HG02884 (cell line): ENCODE results near the gene HTR3A.

Source experiments
- ATAC-seq: cut with Tn5 transposase; IDR thresholded peaks from one replicate; pipeline ENCODE4 v1.9.1; 2021; ENCODE audit warnings: mild to moderate bottlenecking, moderate library complexity; ENCODE audit not compliant: unreplicated experiment

The HTR3A gene

DNA sequence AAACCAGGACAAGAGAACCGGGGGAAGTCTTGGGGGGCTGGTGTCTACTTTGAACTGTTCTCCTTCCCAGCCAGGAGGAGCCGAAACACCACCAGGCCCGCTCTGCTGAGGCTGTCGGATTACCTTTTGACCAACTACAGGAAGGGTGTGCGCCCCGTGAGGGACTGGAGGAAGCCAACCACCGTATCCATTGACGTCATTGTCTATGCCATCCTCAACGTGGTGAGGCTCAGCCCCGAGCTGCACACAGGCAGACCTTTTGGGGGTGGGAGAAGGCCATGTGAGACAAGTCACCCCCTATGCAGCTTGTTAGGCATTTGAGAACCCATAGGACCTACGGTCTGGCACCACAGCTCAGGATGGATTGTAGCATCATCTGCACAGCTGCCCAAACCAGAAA is 2.8 kb downstream of the HTR3A start:
- no peak for ATAC-seq

DNA sequence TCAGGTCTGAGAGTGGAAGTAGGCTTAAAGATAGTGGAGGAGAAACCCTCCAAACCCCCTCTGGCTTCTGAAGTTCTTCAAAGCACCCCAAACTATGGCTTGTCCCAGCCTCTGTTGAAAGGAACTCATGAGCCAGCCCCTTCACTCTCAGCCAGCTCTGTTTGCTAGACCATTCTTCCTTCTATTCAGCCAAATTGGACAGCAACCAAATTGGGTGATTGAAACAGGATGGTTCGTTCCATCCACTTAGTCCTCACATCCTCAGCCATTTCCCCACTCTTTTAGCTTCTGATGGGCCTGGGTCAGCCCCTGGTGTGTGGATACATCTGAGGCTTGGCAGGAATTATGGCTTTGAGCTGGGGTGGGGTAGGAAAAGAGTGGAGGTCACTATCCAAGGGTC is 4.5 kb downstream of the HTR3A start:
- ATAC-seq = no peak

DNA sequence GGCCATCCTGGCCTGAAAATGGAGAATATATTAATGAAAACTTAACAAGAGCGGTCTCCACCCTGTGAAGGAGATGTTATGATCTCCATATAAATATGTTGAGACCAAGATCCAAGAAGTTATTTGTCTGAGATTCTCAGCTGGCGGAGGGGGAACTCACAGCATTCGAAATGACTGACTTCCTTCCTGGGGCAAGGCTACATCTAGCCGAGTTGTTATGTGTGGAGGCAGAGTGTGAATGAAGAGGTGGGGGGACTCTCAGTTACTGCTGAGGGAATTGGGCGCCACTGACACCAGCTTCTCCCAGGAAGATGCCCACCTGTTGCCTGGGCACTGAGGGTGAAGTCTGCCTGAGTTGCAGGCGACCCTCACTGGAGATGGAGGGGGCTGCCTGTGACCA is 5.9 kb downstream of the HTR3A start:
- ATAC-seq = no peak

DNA sequence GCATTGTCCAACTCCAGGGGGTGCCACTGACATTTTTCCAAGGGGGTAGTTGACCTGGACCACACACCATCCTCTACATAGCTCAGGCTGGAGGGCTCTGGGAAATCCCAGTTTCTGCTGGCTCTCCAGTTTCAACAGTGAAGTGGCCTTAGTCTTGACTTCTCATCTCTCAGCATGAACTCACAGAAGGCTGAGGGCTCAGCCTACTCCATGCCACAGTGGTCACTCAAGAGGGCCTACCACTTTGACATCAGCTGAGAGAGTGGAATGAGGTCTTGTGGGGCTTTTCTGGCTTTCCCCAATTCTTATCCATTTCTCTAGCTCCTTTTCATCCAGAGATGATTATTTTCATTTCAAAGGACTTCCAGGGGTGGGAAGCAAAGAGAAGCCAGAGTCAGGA is 7.4 kb downstream of the HTR3A start:
- ATAC-seq = no peak

DNA sequence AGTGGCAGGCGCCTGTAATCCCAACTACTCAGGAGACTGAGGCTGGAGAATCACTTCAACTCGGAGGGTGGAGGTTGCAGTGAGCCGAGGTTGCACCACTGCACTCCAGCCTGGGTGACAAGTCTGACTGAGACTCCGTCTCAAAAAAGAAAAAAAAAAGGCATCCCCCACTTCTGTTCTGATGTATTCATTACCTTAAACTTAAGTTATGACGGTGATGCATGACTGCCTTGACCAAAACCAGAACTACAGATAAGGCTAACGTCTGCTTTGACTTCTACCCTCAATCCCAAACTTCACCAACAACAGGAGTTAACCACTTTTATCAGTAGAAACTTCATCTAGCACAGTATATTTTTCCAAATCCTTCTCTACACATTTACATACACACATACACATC is 9.9 kb downstream of the HTR3A start:
- no peak for ATAC-seq

DNA sequence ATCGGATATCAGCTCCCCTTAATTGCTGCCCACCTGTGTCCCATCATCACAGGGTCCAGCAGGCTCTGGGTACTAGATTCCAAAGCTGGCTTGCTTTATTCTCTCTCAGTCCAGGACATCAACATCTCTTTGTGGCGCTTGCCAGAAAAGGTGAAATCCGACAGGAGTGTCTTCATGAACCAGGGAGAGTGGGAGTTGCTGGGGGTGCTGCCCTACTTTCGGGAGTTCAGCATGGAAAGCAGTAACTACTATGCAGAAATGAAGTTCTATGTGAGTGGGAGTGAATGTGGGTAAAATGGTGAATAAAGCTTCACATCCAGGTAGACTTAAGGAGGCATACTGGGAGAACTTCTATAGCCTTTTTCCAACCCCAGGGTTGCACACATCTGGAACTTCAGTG is 11.0 kb downstream of the HTR3A start:
- no peak for ATAC-seq

DNA sequence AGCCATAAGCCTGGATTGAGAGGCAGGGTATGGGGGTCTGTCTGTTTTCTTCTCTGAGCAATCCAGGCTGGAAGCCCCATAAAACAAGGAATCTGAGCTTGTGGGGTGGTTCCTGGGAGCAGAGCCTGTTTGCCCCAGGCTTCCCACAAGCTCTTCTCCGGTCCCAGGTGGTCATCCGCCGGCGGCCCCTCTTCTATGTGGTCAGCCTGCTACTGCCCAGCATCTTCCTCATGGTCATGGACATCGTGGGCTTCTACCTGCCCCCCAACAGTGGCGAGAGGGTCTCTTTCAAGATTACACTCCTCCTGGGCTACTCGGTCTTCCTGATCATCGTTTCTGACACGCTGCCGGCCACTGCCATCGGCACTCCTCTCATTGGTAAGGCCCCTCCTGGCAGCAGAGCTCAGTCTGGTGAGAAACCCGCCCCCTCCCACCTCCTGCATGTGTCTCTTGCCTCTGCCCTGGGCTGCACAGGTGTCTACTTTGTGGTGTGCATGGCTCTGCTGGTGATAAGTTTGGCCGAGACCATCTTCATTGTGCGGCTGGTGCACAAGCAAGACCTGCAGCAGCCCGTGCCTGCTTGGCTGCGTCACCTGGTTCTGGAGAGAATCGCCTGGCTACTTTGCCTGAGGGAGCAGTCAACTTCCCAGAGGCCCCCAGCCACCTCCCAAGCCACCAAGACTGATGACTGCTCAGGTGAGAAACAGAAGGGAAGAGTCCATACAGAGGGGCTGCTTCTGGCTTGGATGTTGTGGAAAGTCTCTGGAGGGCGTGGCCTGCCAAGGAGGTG is 11.6 kb downstream of the HTR3A start:
- no peak for ATAC-seq

DNA sequence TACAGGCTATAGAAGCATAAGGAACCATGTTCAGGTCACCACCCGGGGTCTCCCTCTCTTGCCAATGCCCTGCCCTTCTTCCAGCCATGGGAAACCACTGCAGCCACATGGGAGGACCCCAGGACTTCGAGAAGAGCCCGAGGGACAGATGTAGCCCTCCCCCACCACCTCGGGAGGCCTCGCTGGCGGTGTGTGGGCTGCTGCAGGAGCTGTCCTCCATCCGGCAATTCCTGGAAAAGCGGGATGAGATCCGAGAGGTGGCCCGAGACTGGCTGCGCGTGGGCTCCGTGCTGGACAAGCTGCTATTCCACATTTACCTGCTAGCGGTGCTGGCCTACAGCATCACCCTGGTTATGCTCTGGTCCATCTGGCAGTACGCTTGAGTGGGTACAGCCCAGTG is 14.5 kb downstream of the HTR3A start:
- no peak for ATAC-seq

DNA sequence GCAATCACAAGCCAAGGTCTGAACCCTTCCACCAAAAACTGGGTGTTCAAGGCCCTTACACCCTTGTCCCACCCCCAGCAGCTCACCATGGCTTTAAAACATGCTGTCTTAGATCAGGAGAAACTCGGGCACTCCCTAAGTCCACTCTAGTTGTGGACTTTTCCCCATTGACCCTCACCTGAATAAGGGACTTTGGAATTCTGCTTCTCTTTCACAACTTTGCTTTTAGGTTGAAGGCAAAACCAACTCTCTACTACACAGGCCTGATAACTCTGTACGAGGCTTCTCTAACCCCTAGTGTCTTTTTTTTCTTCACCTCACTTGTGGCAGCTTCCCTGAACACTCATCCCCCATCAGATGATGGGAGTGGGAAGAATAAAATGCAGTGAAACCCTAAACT is 15.0 kb downstream of the HTR3A start:
- no peak for ATAC-seq

DNA sequence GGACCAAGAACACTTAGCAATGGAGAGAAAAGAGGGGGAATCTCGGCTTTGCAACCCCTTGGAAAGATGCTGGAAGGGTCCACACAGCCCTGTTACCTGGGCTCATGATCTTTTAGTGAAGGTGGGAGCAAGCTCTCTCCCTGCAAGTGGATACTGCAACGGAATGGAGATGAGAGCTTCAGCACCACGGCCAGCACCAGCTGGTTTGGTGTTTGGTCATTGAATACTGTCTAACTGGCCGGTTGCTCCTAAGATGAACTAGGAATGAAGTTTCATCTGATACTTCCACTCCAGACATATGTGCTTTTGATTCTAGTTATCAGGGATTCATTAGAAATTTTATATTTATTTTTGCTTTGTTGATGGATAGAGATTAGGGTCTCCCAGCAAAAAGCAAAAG is 16.3 kb downstream of the HTR3A start:
- ATAC-seq = no peak

DNA sequence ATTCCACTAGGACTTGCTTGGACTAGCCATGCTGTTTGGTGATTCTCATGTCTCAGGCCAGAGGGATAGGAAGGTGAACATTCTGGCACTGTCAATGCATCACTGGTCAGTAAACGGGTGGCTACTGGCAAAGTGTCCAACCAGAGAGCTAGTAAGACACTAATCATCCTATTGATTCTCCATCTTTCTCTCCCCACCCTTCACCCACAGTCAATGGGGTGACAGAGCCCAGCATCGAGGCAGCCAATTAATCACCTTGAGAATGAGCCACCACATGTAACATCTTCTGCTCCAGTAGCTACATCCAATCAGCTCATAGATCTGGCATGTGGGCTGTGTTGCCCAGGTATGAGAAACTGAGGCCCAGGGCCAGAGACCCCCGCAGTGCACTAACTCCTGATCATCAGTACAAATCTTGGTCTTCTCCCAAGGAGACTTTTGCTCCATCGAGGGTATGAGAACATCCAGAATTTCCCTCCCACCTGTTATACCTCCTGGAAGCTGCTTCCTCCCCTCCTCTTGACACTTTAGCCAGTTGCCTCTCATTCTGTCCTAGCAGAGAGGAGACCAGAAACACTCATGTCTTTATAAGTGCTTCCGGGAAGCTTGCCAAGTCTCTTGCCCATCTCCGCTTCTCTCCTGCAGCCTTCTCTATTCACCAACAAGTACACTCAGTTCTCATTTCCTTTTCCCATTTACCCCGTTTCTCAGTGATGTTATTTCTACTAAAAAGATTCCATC is 17.0 kb downstream of the HTR3A start:
- ATAC-seq = no peak

DNA sequence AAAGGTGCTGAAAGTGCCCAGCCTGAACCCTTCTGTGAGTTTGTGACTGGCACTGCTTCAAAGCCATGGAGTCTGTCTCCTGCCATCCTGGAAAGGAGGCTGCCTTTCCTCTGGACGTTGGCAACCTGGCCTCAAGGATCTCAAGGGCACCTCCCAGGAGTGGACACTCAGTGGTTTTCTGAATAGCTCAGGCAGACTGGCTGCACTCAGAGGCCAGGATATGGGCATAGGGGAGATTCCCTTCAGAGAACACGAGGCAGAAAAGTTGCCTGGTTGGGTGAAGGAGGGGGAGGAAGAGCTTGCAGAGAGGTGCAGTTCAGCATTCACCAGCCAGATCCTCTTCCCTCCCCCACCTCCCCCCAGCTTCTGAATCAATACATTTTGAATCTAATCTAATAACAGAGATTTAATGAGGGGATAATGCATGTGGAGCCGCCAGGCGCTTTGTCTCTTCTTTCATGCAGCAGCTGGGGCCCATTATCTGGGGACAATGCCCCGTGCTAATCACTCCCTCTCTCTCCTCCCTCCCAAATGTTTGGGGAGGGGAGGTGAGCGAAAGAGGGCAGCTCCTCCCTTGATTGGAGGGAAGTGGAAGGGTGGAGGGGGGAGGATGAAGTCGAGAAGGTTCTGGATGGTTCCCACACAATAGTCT is 17.7 kb downstream of the HTR3A start:
- ATAC-seq = no peak

DNA sequence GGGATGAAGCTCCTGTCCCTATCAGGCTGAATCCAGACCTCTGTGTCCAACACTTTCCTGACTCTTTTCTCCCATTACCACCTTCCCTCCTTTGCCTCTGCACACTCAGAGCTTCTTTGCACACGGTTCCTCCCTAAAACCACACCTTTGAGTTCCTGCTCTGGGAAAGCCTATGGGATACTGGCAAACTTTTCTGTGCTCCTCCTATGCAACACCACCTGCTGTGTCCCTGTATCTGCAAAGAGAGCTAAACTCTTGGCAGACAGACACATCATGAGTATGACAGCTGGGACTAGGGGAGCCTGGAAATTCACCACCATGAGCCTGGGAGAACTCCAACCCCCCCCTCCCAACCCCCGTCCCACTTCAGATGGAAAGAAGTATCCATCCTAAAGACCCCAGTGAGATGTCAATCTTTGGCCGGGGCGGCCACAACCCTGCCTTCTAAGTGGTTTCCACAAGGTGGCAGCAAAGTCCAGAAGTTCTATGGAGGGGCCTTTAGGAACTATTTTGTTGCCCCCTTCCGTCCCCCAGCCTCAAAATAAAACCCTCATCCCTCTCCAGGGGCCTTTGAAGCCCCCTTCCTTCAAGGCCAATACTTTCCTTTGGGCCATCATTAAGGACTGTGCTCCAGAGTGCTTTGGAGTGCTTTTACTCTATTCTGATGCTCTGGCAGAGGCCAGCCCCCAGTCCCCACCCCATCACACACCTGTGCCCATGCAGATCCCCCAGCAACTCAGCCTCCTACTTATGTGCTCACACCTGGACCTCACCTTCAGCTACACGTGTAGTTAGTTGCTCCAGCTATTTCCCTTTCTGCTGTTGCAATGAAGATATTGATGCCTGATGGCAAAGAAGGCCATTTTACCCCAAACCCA is 19.4 kb downstream of the HTR3A start:
- no peak for ATAC-seq

DNA sequence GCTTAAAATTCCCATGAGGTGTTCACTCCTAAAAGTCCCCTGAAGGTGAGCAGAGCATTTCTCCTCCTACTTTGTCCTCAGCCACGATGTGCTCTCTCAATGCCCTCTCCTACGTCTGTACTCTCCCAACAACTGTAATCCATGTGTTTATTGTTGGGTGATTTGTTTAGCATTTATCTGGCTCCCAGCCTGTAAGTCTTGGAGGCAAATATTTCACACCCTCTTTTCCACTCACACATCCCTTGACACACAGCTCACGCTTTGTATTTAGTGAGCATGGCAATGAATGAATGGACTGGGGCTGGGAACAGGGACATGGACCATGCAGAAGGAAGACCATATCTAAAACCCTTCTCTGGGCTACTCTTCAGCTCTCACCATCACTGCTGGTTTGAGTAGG is 22.6 kb downstream of the HTR3A start:
- no peak for ATAC-seq

DNA sequence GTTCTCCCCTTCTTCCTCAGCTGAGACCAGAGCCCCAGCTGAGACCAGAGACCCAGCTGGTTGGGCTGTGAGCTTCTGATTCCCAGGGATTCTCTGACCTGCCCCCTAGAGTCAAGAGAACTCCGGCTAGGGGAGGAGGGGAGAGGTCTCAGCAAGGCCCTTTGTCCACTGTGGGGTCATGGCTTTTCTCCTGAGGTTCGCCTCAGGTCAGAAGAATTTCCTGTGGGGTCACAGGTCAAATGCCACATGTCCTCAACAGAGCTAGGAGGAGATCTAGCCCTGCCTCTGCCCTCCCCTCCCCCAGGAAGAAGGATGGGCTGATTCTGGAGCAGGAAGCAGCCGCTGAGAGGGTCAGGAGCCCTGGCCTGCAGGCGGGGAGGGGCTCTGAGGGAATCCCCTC is 23.7 kb downstream of the HTR3A start:
- ATAC-seq = no peak

DNA sequence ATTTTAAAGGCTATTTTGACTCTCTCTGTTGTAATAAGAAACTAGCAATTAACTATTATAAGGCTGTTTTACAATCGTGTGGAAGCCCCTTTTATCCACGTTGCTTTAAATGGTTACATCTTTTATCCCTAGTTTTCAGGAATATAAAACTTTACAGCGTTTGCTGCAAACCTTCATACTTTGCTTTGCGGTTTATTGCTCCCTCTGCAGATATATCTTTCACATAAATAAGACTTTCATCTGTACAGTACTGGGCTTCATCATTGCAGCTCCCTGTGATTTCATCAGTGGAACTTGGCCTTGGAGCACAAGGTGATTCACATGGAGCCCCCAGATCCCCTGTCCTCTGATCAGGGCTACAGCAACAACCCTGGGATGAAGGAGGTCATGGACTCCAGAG is 25.6 kb downstream of the HTR3A start:
- ATAC-seq = no peak

DNA sequence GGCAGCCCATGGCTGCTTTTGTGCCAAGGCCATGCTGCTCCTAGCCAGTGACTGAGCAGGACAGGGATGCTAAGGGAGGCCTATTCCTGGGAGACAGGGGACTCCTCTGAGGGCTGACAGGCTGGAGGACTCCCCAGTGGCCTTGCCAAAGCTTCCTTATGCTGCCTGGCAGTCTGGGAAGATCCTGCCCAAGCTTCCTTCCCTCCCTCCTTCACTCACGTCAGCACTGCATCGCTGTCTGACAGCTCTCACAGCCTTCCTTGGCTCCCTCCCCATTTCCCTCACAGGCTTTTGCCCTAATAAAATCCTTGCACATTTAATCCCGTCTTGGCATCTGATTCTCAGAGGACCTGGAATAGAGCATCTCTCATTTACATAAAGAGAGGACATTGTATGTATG is 26.5 kb downstream of the HTR3A start:
- ATAC-seq = no peak

DNA sequence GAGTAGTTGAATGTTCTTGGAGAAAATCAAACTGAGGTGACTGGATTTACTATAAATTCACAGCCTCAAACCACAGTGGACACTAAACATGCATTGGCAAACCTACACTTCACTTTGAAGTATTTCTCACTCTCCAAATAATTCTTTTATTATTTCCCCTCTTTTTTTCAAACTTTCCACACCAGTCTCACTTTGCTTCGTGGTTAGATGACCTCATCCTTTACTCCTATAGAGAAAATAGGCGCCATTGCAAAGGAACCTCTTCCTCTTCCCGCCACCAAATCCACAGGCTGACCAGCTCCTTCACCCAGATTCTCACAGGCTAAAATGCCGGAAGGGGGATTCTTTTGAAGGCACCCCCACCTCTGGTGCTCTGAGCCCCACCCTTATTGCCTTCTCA is 33.4 kb downstream of the HTR3A start:
- ATAC-seq = no peak

DNA sequence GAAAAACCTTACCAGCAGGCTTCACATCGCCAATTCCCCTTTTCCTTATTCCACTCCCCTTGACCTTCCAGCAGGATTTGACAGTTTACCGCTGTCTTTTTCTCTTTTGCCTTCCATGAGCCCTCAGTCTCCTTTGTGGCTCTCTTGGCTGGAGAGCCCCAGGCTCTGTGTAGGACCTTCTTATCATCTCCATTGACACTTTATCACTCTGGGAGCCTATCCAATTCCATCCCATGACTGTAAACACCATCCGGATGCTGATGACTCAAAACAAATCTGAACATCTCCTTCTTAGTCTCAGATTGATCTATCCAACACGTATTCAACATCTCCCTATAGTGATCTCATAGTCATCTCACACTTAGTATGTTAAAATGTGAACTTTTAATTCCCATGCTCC is 36.0 kb downstream of the HTR3A start:
- ATAC-seq = no peak

DNA sequence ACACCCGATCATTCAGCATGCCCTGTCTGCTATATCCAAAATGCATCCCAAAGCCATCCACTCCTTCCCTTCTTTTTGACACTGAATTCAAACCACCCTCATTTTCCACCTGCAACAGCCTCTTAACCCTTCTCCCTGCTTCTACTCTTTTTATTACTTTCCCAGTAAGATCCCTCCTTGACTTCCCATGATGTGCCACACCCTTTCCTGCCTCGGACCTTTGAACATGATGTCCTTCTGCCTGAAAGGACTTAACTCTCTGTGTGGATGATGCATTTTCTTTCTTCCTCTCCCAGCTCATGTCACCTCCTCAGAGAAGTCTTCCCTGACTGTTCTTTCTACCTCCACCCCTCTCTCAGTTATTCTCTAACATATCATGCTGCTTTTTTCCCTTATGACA is 36.5 kb downstream of the HTR3A start:
- ATAC-seq = no peak

DNA sequence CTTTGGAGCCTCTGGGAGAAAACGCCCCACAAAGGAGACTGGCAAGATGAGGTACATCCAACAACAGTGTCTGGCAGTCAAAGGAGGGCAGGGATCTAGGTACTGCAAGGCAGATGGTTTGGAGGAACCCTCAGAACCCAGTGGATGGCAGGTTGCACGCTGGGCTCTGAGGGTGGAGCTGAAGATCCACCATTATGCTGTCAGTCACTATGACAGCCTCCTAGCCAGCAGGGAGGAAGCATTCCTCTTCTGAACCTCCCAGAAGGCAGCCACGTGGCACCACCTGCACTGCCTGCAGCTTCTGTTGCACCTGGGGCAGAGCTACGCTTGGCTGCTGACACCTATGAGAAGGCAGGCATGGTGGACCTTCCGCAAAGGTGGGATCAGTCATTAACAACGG is 40.2 kb downstream of the HTR3A start:
- ATAC-seq = no peak
